Chondrocyte (in vitro differentiated cells): ENCODE data around the gene ITPRID1. TPM values are rescaled to one million over a fixed set of nuclear protein-coding genes. Genes with fewer than 3 reads are reported as not detected.
A peak's percentile ranks its signal among the peaks of the same experiment; 100 is the strongest.

Source experiments
- DNase-seq: peaks from one replicate; pipeline ENCODE4 v3.0.0; 2021; ENCODE audit warnings: mixed read lengths, low spot score
- H3K27ac Mint-ChIP-seq: one replicate; pipeline ENCODE4 v1.8.0; 2021; ENCODE audit warnings: mild to moderate bottlenecking, moderate library complexity, mixed read lengths; ENCODE audit not compliant: unreplicated experiment
- H3K27me3 Mint-ChIP-seq: 2 replicates; pipeline ENCODE4 v1.8.0; 2021; ENCODE audit warnings: low read depth, mixed read lengths
- H3K36me3 Mint-ChIP-seq: 2 replicates; pipeline ENCODE4 v1.8.0; 2021; ENCODE audit warnings: low read depth, mixed read lengths
- H3K4me1 Mint-ChIP-seq: 2 replicates; pipeline ENCODE4 v1.8.0; 2021; ENCODE audit warnings: low read depth, mild to moderate bottlenecking, mixed read lengths
- H3K4me3 Mint-ChIP-seq: one replicate; pipeline ENCODE4 v1.8.0; 2021; ENCODE audit warnings: mild to moderate bottlenecking, moderate library complexity, mixed read lengths; ENCODE audit not compliant: unreplicated experiment
- H3K9me3 Mint-ChIP-seq: 2 replicates; pipeline ENCODE4 v1.8.0; 2021; ENCODE audit warnings: low read depth, mixed read lengths
- total RNA-seq: library from RNA; stranded (reverse); gene quantifications from 3 replicates; pipeline ENCODE4 v1.2.1, GENCODE V29; 2021
- TF ChIP-seq, protein P1 (sequence below): fragments of 200-600 bp; sonication (generic); IDR thresholded peaks from 2 replicates; pipeline ENCODE4 v1.5.0; 2021; ENCODE audit warnings: antibody characterized with exemption, mild to moderate bottlenecking, moderate library complexity

Gene ITPRID1
- total RNA-seq, 1 donor from 2014 or later, result not detected

DNA sequence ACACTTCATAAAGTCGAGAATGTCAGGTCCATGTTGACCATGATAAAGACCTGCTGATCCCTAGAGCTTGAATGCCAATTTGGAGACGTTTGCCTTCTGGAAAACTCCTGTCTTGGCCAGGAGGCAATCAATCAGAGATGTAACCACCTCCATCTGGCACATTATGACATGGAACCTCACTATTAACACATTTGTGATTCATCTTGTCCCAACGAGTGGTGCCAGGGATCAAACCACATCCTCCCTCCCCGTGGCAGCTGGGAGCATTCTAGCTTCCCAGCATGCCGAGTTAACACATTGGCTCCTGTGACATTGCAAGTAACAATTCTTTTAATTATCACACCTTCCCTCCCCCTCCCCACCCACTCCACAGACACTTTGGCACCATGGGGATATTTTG, 89.2 kb downstream of the ITPRID1 start:
- Mint-ChIP-seq H3K27me3 (peaks cover 2% of the 10 kb centered on the region), H3K4me3 (no peak overlapping the region), H3K27ac (no peak overlapping the region), H3K9me3 (no peaks in the 10 kb centered on the region), H3K4me1 (no peaks in the 10 kb centered on the region), H3K36me3 (no peaks in the 10 kb centered on the region)
- no peak for DNase-seq
- TF ChIP-seq, protein P1, sequence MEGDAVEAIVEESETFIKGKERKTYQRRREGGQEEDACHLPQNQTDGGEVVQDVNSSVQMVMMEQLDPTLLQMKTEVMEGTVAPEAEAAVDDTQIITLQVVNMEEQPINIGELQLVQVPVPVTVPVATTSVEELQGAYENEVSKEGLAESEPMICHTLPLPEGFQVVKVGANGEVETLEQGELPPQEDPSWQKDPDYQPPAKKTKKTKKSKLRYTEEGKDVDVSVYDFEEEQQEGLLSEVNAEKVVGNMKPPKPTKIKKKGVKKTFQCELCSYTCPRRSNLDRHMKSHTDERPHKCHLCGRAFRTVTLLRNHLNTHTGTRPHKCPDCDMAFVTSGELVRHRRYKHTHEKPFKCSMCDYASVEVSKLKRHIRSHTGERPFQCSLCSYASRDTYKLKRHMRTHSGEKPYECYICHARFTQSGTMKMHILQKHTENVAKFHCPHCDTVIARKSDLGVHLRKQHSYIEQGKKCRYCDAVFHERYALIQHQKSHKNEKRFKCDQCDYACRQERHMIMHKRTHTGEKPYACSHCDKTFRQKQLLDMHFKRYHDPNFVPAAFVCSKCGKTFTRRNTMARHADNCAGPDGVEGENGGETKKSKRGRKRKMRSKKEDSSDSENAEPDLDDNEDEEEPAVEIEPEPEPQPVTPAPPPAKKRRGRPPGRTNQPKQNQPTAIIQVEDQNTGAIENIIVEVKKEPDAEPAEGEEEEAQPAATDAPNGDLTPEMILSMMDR, result no peak

DNA sequence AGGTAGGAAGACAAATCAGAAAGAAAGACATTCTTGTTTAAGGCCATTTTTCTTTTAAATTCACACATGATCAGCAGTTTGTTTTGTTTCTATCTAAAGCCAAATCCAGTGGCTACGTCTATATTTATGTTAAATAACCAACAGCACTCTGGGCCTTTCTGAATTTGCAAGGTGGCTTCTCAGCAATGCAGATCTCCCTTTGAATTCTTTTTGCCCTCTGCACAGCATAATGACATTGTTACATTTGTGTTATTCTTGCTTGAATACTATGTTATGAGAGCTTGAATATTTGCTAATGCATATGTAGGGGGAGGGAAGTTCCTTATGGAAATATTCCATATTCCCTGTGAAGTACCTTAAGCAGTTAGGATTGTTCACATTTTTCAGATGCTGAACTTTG, 99.7 kb downstream of the ITPRID1 start:
- Mint-ChIP-seq H3K9me3 (no peaks in the 10 kb centered on the region), H3K27me3 (peaks cover 2% of the 10 kb centered on the region), H3K4me1 (no peaks in the 10 kb centered on the region), H3K27ac (no peak overlapping the region), H3K4me3 (no peak overlapping the region), H3K36me3 (no peaks in the 10 kb centered on the region)
- TF ChIP-seq, protein P1, result no peak
- no peak for DNase-seq

DNA sequence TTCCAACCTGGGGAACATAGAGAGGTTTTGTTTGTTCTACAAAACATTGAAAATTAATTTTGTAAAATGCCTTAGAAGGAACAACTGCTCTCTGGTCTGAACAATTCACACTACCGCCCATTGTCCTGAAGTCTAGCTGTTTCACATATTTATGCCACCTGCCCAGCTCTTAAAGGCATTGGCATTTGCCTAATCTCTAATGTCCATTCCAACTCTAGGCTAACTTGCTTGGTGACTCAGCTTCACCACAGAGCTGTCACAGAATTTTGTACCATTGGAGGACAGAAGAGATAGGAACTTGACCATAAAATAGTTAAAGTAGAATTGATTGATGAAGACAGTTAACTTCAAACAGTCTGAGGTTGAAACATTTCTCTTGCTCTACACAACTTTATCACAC, 119.6 kb downstream of the ITPRID1 start:
- Mint-ChIP-seq H3K27ac (no peak overlapping the region), H3K27me3 (peaks cover 10% of the 10 kb centered on the region), H3K4me1 (no peaks in the 10 kb centered on the region), H3K9me3 (no peaks in the 10 kb centered on the region), H3K4me3 (no peak overlapping the region), H3K36me3 (no peaks in the 10 kb centered on the region)
- no peak for DNase-seq
- TF ChIP-seq, protein P1, result no peak

DNA sequence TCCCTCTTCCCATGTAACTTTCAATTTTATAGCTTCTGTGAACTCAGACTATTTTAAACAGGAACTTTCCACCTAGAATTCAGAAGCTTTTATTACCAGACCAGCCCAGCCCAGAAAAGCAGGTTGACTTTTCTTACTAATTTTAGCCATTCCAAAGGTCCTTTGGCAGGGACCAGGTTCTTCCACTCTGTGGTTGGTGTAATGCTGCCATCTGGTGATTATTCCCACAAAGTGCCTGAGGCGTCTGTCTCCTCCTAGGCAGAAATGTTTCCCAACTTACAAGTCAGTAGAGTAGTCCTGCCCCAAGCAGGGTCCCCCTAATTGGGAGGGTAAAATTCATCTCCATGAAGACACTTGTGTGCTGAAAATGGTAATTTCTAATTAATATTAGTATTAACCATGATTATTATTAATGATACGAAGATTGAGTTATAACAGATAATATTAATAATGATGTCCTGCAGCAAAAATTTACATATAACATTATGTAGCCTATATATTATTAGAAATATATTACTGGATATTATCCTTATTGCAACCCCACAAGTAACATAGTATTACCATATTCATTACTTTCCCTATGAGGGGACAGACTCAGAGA, 120.1 kb downstream of the ITPRID1 start:
- Mint-ChIP-seq H3K27me3 (peaks cover 10% of the 10 kb centered on the region), H3K27ac (no peak overlapping the region)
- no peak for DNase-seq

DNA sequence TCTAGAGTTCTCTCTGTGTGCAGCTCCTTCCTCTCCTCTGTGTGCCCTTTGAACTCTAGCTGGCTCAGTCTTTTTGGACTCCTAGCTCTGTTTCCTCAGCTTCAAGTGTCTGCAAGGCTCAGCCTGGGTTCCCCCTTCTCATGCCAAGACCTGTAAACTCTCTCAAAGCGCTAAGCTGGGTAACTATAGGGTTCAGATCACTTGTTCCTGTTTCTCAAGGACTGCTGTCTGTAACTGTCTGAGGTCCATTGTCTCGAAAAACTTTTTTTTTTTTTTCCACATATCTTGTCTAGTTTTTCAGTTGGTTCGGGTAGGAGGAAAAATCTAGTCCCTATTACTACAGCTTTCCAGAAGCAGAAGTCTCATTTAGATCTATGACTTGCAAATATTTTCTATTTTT, 126.5 kb downstream of the ITPRID1 start:
- DNase-seq, result no peak

More for the DNA sequence above, 120.1 kb downstream of the ITPRID1 start:
- H3K4me3 Mint-ChIP-seq, result no peak overlapping the region
- no peaks in the 10 kb centered on the region for H3K4me1 Mint-ChIP-seq
- peaks cover under 1% of the 10 kb centered on the region for H3K9me3 Mint-ChIP-seq
- TF ChIP-seq, protein P1, result peak; percentile 83
- H3K36me3 Mint-ChIP-seq, result no peaks in the 10 kb centered on the region

More for the DNA sequence above, 126.5 kb downstream of the ITPRID1 start:
- TF ChIP-seq, protein P1, result no peak
- Mint-ChIP-seq H3K27me3 (peaks cover 7% of the 10 kb centered on the region), H3K36me3 (no peaks in the 10 kb centered on the region), H3K27ac (no peak overlapping the region), H3K4me3 (no peak overlapping the region), H3K9me3 (peaks cover 4% of the 10 kb centered on the region), H3K4me1 (no peaks in the 10 kb centered on the region)
